Measurements from ENCODE around the gene ST6GALNAC4. TPM values are rescaled to one million over a fixed set of nuclear protein-coding genes. Genes with fewer than 3 reads are reported as not detected.
A peak's percentile ranks its signal among the peaks of the same experiment; 100 is the strongest.

ST6GALNAC4 gene
- total and polyA plus RNA-seq, 4 donors: 8.0 to 20.2 (median 19.5) TPM

GRCh38 chr9:127931092-127931881 is 14.4 kb upstream of the ST6GALNAC4 start:
- peak in 2 of 6 donors; percentile 69 to 78 for DNase-seq (ENCODE audit: low read depth in 4 of 6, low spot score in 6 of 6)

GRCh38 chr9:127930231-127931091 is 13.6 kb upstream of the ST6GALNAC4 start, which contains the start of gene PIP5KL1:
TSS of gene PIP5KL1 (minus strand) at chr9:127930777. CDS start at chr9:127930752, 25 bp downstream.
- peak in 4 of 6 donors; percentile 61 to 96 (median 88) for DNase-seq (ENCODE audit: low read depth in 4 of 6, low spot score in 6 of 6)
- Histone ChIP-seq H3K36me3 (ENCODE audit: control insufficient read depth, insufficient read depth, low read length) (peaks cover 20% of the 10 kb centered on the region), H3K4me1 (ENCODE audit: control insufficient read depth, insufficient read depth, low read length) (peaks cover 63% of the 10 kb centered on the region), H3K4me3 (ENCODE audit: low read depth, low read length) (peak within 1 kb of the TSS; percentile 49), H3K27me3 (ENCODE audit: control insufficient read depth, insufficient read depth, low read length) (peaks cover 40% of the 10 kb centered on the region), H3K27ac (ENCODE audit: low read depth, low read length) (peak within 1 kb of the TSS; percentile 40), H3K9me3 (ENCODE audit: control insufficient read depth, insufficient read depth, low read length) (no peaks in the 10 kb centered on the region)
- WGBS (ENCODE audit: insufficient coverage): under 1% methylated on average over 67 of the region's 70 CpGs

More at GRCh38 chr9:127931092-127931881, 14.4 kb upstream of the ST6GALNAC4 start:
- Histone ChIP-seq H3K4me1 (ENCODE audit: control insufficient read depth, insufficient read depth, low read length) (peaks cover 71% of the 10 kb centered on the region), H3K9me3 (ENCODE audit: control insufficient read depth, insufficient read depth, low read length) (no peaks in the 10 kb centered on the region), H3K4me3 (ENCODE audit: low read depth, low read length) (peak overlapping the region; percentile 49), H3K27ac (ENCODE audit: low read depth, low read length) (no peak overlapping the region), H3K36me3 (ENCODE audit: control insufficient read depth, insufficient read depth, low read length) (peaks cover 26% of the 10 kb centered on the region), H3K27me3 (ENCODE audit: control insufficient read depth, insufficient read depth, low read length) (peaks cover 33% of the 10 kb centered on the region)
- 15% methylated on average over 13 of the region's 18 CpGs for WGBS (ENCODE audit: insufficient coverage)

- peak overlapping the region; percentile 49 for H3K4me3 ChIP-seq (ENCODE audit: low read depth, low read length)
- peaks cover 57% of the 10 kb centered on the region for H3K4me1 ChIP-seq (ENCODE audit: control insufficient read depth, insufficient read depth, low read length)
- WGBS (ENCODE audit: insufficient coverage): 68% methylated on average over 9 of the region's 10 CpGs
- H3K27me3 ChIP-seq (ENCODE audit: control insufficient read depth, insufficient read depth, low read length): peaks cover 47% of the 10 kb centered on the region
- no peak for DNase-seq (ENCODE audit: low read depth in 4 of 6, low spot score in 6 of 6)
- peaks cover 18% of the 10 kb centered on the region for H3K36me3 ChIP-seq (ENCODE audit: control insufficient read depth, insufficient read depth, low read length)
- no peak overlapping the region for H3K27ac ChIP-seq (ENCODE audit: low read depth, low read length)
- H3K9me3 ChIP-seq (ENCODE audit: control insufficient read depth, insufficient read depth, low read length): no peaks in the 10 kb centered on the region
These were observed 12.8 kb upstream of the ST6GALNAC4 start for GRCh38 chr9:127929625-127929979.

- Histone ChIP-seq H3K27ac (ENCODE audit: low read depth, low read length) (no peak overlapping the region), H3K27me3 (ENCODE audit: control insufficient read depth, insufficient read depth, low read length) (peaks cover 47% of the 10 kb centered on the region), H3K9me3 (ENCODE audit: control insufficient read depth, insufficient read depth, low read length) (no peaks in the 10 kb centered on the region), H3K4me1 (ENCODE audit: control insufficient read depth, insufficient read depth, low read length) (peaks cover 55% of the 10 kb centered on the region), H3K4me3 (ENCODE audit: low read depth, low read length) (no peak overlapping the region), H3K36me3 (ENCODE audit: control insufficient read depth, insufficient read depth, low read length) (peaks cover 14% of the 10 kb centered on the region)
- 78% methylated on average over 8 of the region's 11 CpGs for WGBS (ENCODE audit: insufficient coverage)
- DNase-seq (ENCODE audit: low read depth in 4 of 6, low spot score in 6 of 6): no peak
These were observed 12.1 kb upstream of the ST6GALNAC4 start for GRCh38 chr9:127928676-127929624.

GRCh38 chr9:127927988-127928675 is 11.3 kb upstream of the ST6GALNAC4 start:
- no peak for DNase-seq (ENCODE audit: low read depth in 4 of 6, low spot score in 6 of 6)
- WGBS (ENCODE audit: insufficient coverage): 17% methylated on average over 22 of the region's 24 CpGs
- no peak overlapping the region for H3K4me3 ChIP-seq (ENCODE audit: low read depth, low read length)
- H3K9me3 ChIP-seq (ENCODE audit: control insufficient read depth, insufficient read depth, low read length): no peaks in the 10 kb centered on the region
- H3K36me3 ChIP-seq (ENCODE audit: control insufficient read depth, insufficient read depth, low read length): peaks cover 10% of the 10 kb centered on the region
- H3K4me1 ChIP-seq (ENCODE audit: control insufficient read depth, insufficient read depth, low read length): peaks cover 55% of the 10 kb centered on the region
- peaks cover 47% of the 10 kb centered on the region for H3K27me3 ChIP-seq (ENCODE audit: control insufficient read depth, insufficient read depth, low read length)
- no peak overlapping the region for H3K27ac ChIP-seq (ENCODE audit: low read depth, low read length)

GRCh38 chr9:127927201-127927987 is 10.6 kb upstream of the ST6GALNAC4 start:
- H3K27ac ChIP-seq (ENCODE audit: low read depth, low read length): no peak overlapping the region
- no peaks in the 10 kb centered on the region for H3K9me3 ChIP-seq (ENCODE audit: control insufficient read depth, insufficient read depth, low read length)
- peaks cover 55% of the 10 kb centered on the region for H3K4me1 ChIP-seq (ENCODE audit: control insufficient read depth, insufficient read depth, low read length)
- DNase-seq (ENCODE audit: low read depth in 4 of 6, low spot score in 6 of 6): no peak
- H3K4me3 ChIP-seq (ENCODE audit: low read depth, low read length): peak overlapping the region; percentile 12
- peaks cover 49% of the 10 kb centered on the region for H3K27me3 ChIP-seq (ENCODE audit: control insufficient read depth, insufficient read depth, low read length)
- H3K36me3 ChIP-seq (ENCODE audit: control insufficient read depth, insufficient read depth, low read length): peaks cover 10% of the 10 kb centered on the region
- WGBS (ENCODE audit: insufficient coverage): 3% methylated on average over 41 of the region's 56 CpGs

GRCh38 chr9:127926906-127927200 is 10.0 kb upstream of the ST6GALNAC4 start:
- Histone ChIP-seq H3K4me3 (ENCODE audit: low read depth, low read length) (peak overlapping the region; percentile 12), H3K27me3 (ENCODE audit: control insufficient read depth, insufficient read depth, low read length) (peaks cover 52% of the 10 kb centered on the region)

More at GRCh38 chr9:127926906-127927200, 10.0 kb upstream of the ST6GALNAC4 start:
- H3K9me3 ChIP-seq (ENCODE audit: control insufficient read depth, insufficient read depth, low read length): no peaks in the 10 kb centered on the region
- peaks cover 56% of the 10 kb centered on the region for H3K4me1 ChIP-seq (ENCODE audit: control insufficient read depth, insufficient read depth, low read length)
- WGBS (ENCODE audit: insufficient coverage): 6% methylated on average over 19 of the region's 19 CpGs
- H3K36me3 ChIP-seq (ENCODE audit: control insufficient read depth, insufficient read depth, low read length): peaks cover 12% of the 10 kb centered on the region
- no peak overlapping the region for H3K27ac ChIP-seq (ENCODE audit: low read depth, low read length)
- no peak for DNase-seq (ENCODE audit: low read depth in 4 of 6, low spot score in 6 of 6)

Measured in spinal cord (tissue), 10 donors.